Measurements from ENCODE around the gene TRAPPC2L.

TRAPPC2L gene

DNA sequence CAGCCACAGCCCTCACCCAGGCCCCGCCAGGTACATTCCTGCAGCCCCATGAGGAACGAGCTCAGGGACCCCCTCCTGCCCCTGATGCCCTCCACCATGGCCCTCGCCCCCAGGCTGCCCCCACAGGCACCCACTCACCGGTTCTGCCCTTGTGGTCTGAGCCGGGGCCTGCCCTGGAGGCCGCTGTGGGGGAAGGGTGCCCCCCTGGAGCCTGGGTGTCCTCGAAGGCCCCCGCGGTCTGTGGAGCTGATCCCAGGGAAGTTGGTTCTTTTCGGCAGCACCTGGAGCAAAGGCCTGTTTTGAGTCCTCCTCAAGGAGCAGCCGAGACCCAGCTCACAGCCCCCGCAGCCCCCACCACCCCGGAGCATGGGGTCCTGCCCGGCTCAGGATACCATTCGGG is 7.2 kb downstream of the TRAPPC2L start:
- H2AFZ ChIP-seq (ENCODE audit: low read length), result no peak overlapping the region
- no peaks in the 10 kb centered on the region for H3K4me1 ChIP-seq (ENCODE audit: low read length)
- H3K9ac ChIP-seq (ENCODE audit: low read length), result no peak overlapping the region
- TF ChIP-seq, protein P1, sequence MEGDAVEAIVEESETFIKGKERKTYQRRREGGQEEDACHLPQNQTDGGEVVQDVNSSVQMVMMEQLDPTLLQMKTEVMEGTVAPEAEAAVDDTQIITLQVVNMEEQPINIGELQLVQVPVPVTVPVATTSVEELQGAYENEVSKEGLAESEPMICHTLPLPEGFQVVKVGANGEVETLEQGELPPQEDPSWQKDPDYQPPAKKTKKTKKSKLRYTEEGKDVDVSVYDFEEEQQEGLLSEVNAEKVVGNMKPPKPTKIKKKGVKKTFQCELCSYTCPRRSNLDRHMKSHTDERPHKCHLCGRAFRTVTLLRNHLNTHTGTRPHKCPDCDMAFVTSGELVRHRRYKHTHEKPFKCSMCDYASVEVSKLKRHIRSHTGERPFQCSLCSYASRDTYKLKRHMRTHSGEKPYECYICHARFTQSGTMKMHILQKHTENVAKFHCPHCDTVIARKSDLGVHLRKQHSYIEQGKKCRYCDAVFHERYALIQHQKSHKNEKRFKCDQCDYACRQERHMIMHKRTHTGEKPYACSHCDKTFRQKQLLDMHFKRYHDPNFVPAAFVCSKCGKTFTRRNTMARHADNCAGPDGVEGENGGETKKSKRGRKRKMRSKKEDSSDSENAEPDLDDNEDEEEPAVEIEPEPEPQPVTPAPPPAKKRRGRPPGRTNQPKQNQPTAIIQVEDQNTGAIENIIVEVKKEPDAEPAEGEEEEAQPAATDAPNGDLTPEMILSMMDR (IDR thresholded peaks at IDR 0.05; ENCODE audit: low read length), result no peak
- no peak for TF ChIP-seq EZH2 (optimal IDR thresholded peaks at IDR 0.05; ENCODE audit: low read depth, low read length)
- no peak for TF ChIP-seq EZH2phosphoT487 (IDR thresholded peaks at IDR 0.05; ENCODE audit: low read length)
- no peaks in the 10 kb centered on the region; the same call in none of the 2 replicates for H3K27me3 ChIP-seq (replicated peaks; ENCODE audit: insufficient read depth, low read length)
- H3F3A ChIP-seq (ENCODE audit: insufficient read depth, low read length), result no peaks in the 10 kb centered on the region
- no peak for DNase-seq
- no peaks in the 10 kb centered on the region for H3K9me3 ChIP-seq (replicated peaks; ENCODE audit: insufficient read depth, low read length)
- no peak overlapping the region for H3K4me3 ChIP-seq (ENCODE audit: low read length)
- H3K36me3 ChIP-seq (replicated peaks; ENCODE audit: insufficient read depth, low read length), result no peaks in the 10 kb centered on the region
- no peaks in the 10 kb centered on the region for H4K20me1 ChIP-seq (ENCODE audit: insufficient read depth, low read length)
- H3K27ac ChIP-seq (ENCODE audit: low read length), result no peak overlapping the region
- no peaks in the 10 kb centered on the region for H3K79me2 ChIP-seq (ENCODE audit: low read length)
- no peaks in the 10 kb centered on the region for H3K9me2 ChIP-seq (replicated peaks; ENCODE audit: insufficient read depth, low read length)
- H3K4me2 ChIP-seq (ENCODE audit: low read depth, low read length), result no peak overlapping the region

DNA sequence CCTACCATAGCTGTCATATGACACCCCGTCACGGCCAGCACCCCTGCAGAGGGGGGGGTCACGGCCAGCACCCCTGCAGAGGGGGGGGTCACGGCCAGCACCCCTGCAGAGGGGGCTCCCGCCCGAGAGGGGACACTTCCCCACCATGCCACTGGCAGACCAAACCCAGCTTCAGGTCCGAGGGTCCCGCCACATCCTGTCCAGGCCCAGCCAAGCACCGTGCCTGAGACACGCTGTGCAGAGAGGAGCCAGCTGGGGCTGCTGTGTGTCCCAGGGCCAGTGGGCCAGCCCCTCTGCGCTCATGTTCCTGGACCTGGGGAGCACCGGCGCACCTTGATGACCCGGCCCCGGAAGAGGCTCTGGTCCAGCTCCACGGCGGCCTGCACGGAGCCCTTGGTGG is 7.6 kb downstream of the TRAPPC2L start:
- Histone ChIP-seq H3K9me3 (replicated peaks; ENCODE audit: insufficient read depth, low read length) (no peaks in the 10 kb centered on the region), H3F3A (ENCODE audit: insufficient read depth, low read length) (no peaks in the 10 kb centered on the region), H3K79me2 (ENCODE audit: low read length) (no peaks in the 10 kb centered on the region), H4K20me1 (ENCODE audit: insufficient read depth, low read length) (no peaks in the 10 kb centered on the region), H3K27ac (ENCODE audit: low read length) (no peak overlapping the region), H3K36me3 (replicated peaks; ENCODE audit: insufficient read depth, low read length) (no peaks in the 10 kb centered on the region), H2AFZ (ENCODE audit: low read length) (no peak overlapping the region), H3K27me3 (replicated peaks; ENCODE audit: insufficient read depth, low read length) (no peaks in the 10 kb centered on the region; the same call in none of the 2 replicates), H3K4me2 (ENCODE audit: low read depth, low read length) (no peak overlapping the region), H3K4me1 (ENCODE audit: low read length) (no peaks in the 10 kb centered on the region), H3K9me2 (replicated peaks; ENCODE audit: insufficient read depth, low read length) (no peaks in the 10 kb centered on the region), H3K4me3 (ENCODE audit: low read length) (no peak overlapping the region), H3K9ac (ENCODE audit: low read length) (no peak overlapping the region)
- no peak for DNase-seq
- TF ChIP-seq EZH2 (optimal IDR thresholded peaks at IDR 0.05; ENCODE audit: low read depth, low read length), result no peak
- TF ChIP-seq EZH2phosphoT487 (IDR thresholded peaks at IDR 0.05; ENCODE audit: low read length), result no peak
- TF ChIP-seq, protein P1 (IDR thresholded peaks at IDR 0.05; ENCODE audit: low read length), result no peak

DNA sequence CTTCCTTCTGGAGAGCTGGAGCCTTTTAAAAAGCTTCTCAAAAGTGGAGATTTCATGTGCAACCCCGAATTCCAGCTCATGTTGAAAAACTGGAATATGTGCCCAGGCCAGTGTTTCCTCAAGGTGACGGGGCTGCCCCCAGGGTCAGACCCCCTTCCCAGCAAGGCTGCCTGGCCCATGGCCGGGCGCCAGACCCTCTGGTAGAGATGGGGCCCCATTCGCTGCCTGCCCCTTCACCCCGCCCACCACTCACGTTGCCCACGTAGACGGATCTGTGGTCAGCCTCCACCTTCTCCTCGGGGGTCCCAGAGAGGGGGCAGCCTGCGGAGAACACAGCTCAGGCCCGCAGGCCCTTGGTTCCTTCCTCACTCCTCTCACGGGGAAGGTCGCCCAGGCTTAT is 8.4 kb downstream of the TRAPPC2L start:
- no peak overlapping the region for H3K4me2 ChIP-seq (ENCODE audit: low read depth, low read length)
- H3K27ac ChIP-seq (ENCODE audit: low read length), result no peak overlapping the region
- no peaks in the 10 kb centered on the region for H3K9me2 ChIP-seq (replicated peaks; ENCODE audit: insufficient read depth, low read length)
- H3F3A ChIP-seq (ENCODE audit: insufficient read depth, low read length), result no peaks in the 10 kb centered on the region
- no peaks in the 10 kb centered on the region for H3K9me3 ChIP-seq (replicated peaks; ENCODE audit: insufficient read depth, low read length)
- TF ChIP-seq EZH2phosphoT487 (IDR thresholded peaks at IDR 0.05; ENCODE audit: low read length) (no peak), EZH2 (optimal IDR thresholded peaks at IDR 0.05; ENCODE audit: low read depth, low read length) (no peak)
- TF ChIP-seq, protein P1 (IDR thresholded peaks at IDR 0.05; ENCODE audit: low read length), result no peak
- no peaks in the 10 kb centered on the region for H3K4me1 ChIP-seq (ENCODE audit: low read length)
- no peak for DNase-seq
- no peaks in the 10 kb centered on the region; the same call in none of the 2 replicates for H3K27me3 ChIP-seq (replicated peaks; ENCODE audit: insufficient read depth, low read length)
- no peaks in the 10 kb centered on the region for H3K79me2 ChIP-seq (ENCODE audit: low read length)
- no peaks in the 10 kb centered on the region for H3K36me3 ChIP-seq (replicated peaks; ENCODE audit: insufficient read depth, low read length)
- H2AFZ ChIP-seq (ENCODE audit: low read length), result no peak overlapping the region
- H3K4me3 ChIP-seq (ENCODE audit: low read length), result no peak overlapping the region
- H3K9ac ChIP-seq (ENCODE audit: low read length), result no peak overlapping the region
- H4K20me1 ChIP-seq (ENCODE audit: insufficient read depth, low read length), result no peaks in the 10 kb centered on the region
